ENCODE results near the gene HEPN1. TPM values are rescaled to one million over a fixed set of nuclear protein-coding genes. Genes with fewer than 3 reads are reported as not detected.

Gene HEPN1
- total and polyA plus RNA-seq, 2 donors (not counting 3 experiments of a cell fraction or from before 2014, with no cell fraction given): not detected

DNA sequence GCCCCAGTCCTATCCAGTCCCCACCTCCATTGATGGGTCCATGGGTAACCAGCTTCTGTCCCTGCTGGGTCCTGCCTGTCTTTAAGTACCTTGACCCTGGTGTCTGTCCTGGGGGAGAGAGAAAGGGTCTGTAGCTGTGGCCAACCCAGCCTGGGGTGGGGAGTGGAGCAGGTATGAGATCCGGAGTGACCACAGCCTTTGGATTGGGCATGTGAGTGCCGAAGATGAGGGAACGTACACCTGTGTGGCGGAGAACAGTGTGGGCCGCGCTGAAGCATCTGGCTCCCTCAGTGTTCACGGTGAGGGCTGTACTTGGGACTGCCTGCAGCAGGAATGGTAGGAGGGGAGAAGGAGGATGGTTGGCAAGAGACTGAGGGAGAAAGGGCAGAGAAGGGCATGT, 48.6 kb upstream of the HEPN1 start:
- DNase-seq (ENCODE audit: low read depth, low spot score): no peak
- Histone ChIP-seq H3K4me2 (ENCODE audit: insufficient read depth, low read length) (no peak overlapping the region), H3K27ac (ENCODE audit: insufficient read depth, low read depth, low read length) (no peak overlapping the region), H3K36me3 (ENCODE audit: control insufficient read depth in 2 of 2, extremely low read depth in 1 of 2, insufficient read depth in 2 of 2, low read length in 2 of 2) (no peaks in the 10 kb centered on the region), H3K4me3 (replicated peaks in 1 of 3; ENCODE audit: insufficient read depth in 1 of 3, low read depth in 1 of 3, low read length in 3 of 3) (no peak overlapping the region), H2AFZ (ENCODE audit: low read depth, low read length) (no peak overlapping the region), H4K20me1 (replicated peaks; ENCODE audit: control insufficient read depth, extremely low read depth, insufficient read depth, low read length) (no peaks in the 10 kb centered on the region), H3K79me2 (ENCODE audit: control insufficient read depth, insufficient read depth, low read length) (no peaks in the 10 kb centered on the region), H3K9me3 (replicated peaks; ENCODE audit: control insufficient read depth, insufficient read depth, low read length) (no peaks in the 10 kb centered on the region), H3K4me1 (ENCODE audit: control insufficient read depth, extremely low read depth, insufficient read depth, low read length) (peaks cover 3% of the 10 kb centered on the region), H3K9me1 (replicated peaks; ENCODE audit: control insufficient read depth, extremely low read depth, insufficient read depth, low read length) (no peaks in the 10 kb centered on the region), H3K9ac (replicated peaks; ENCODE audit: extremely low read depth, insufficient read depth, low read length) (no peak overlapping the region), H3K27me3 (ENCODE audit: control insufficient read depth in 2 of 2, insufficient read depth in 2 of 2, low read length in 2 of 2) (peaks cover 70 to 80% of the 10 kb centered on the region in 2 experiments)
- no peak for FAIRE-seq
- intact Hi-C loops (cut with micrococcal nuclease) (no loop called here), dilution Hi-C loops (cut with MboI; ENCODE audit: extremely low pct_ligation_motif_present, low sequenced_read_pairs) (no loop called here)
- CTCF ChIA-PET: interaction anchor here (1.0 to 1.5 kb wide), 4 partner anchors 11 to 226 kb away, joined by 3 to 5 read pairs (median 4); no protein-coding TSS in a partner anchor
- no TSS peak for BruUV-seq (replicated peaks)
- TF ChIP-seq, protein P1, sequence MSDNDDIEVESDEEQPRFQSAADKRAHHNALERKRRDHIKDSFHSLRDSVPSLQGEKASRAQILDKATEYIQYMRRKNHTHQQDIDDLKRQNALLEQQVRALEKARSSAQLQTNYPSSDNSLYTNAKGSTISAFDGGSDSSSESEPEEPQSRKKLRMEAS (IDR thresholded peaks at IDR 0.05; ENCODE audit: insufficient read depth, insufficient read length): no peak
- TF ChIP-seq, protein P2, sequence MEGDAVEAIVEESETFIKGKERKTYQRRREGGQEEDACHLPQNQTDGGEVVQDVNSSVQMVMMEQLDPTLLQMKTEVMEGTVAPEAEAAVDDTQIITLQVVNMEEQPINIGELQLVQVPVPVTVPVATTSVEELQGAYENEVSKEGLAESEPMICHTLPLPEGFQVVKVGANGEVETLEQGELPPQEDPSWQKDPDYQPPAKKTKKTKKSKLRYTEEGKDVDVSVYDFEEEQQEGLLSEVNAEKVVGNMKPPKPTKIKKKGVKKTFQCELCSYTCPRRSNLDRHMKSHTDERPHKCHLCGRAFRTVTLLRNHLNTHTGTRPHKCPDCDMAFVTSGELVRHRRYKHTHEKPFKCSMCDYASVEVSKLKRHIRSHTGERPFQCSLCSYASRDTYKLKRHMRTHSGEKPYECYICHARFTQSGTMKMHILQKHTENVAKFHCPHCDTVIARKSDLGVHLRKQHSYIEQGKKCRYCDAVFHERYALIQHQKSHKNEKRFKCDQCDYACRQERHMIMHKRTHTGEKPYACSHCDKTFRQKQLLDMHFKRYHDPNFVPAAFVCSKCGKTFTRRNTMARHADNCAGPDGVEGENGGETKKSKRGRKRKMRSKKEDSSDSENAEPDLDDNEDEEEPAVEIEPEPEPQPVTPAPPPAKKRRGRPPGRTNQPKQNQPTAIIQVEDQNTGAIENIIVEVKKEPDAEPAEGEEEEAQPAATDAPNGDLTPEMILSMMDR (IDR thresholded peaks at IDR 0.05; ENCODE audit: extremely low read depth in 1 of 2, insufficient read depth in 1 of 2, low read depth in 1 of 2, low read length in 2 of 2): no peak
- no peak for TF ChIP-seq FOS (IDR thresholded peaks at IDR 0.05; ENCODE audit: borderline replicate concordance, insufficient read depth, low read length)
- TF ChIP-seq JUN (IDR thresholded peaks at IDR 0.05; ENCODE audit: borderline replicate concordance, insufficient read depth, insufficient read length, low read depth): no peak
- no peak for TF ChIP-seq EZH2 (IDR thresholded peaks at IDR 0.05; ENCODE audit: borderline replicate concordance, low read depth, low read length, severe bottlenecking)
- POLR2A ChIA-PET: no interaction called here

DNA sequence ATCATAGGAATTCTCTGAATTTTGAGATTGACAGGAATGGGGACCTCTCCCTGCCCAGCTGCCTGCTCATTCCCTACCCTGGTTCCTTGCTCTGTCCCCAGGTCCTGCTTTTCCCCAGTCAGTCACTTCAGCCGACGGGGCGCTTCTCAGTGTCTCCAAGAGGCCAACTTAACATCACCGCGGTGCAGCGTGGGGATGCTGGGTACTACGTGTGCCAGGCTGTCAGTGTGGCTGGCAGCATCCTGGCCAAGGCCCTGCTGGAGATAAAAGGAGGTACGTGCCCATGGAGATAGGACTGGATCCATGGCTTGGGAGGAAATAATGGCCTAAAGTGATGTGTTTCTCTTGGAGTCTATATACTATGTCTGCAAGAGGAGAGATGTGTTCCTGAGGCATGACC, 46.8 kb upstream of the HEPN1 start:
- Histone ChIP-seq H3K4me1 (ENCODE audit: control insufficient read depth, extremely low read depth, insufficient read depth, low read length) (peaks cover 11% of the 10 kb centered on the region), H3K27ac (ENCODE audit: insufficient read depth, low read depth, low read length) (no peak overlapping the region), H3K9ac (replicated peaks; ENCODE audit: extremely low read depth, insufficient read depth, low read length) (no peak overlapping the region), H3K36me3 (ENCODE audit: control insufficient read depth in 2 of 2, extremely low read depth in 1 of 2, insufficient read depth in 2 of 2, low read length in 2 of 2) (no peaks in the 10 kb centered on the region), H3K9me3 (replicated peaks; ENCODE audit: control insufficient read depth, insufficient read depth, low read length) (no peaks in the 10 kb centered on the region), H3K4me3 (replicated peaks in 1 of 3; ENCODE audit: insufficient read depth in 1 of 3, low read depth in 1 of 3, low read length in 3 of 3) (no peak overlapping the region), H3K9me1 (replicated peaks; ENCODE audit: control insufficient read depth, extremely low read depth, insufficient read depth, low read length) (no peaks in the 10 kb centered on the region), H4K20me1 (replicated peaks; ENCODE audit: control insufficient read depth, extremely low read depth, insufficient read depth, low read length) (no peaks in the 10 kb centered on the region), H2AFZ (ENCODE audit: low read depth, low read length) (no peak overlapping the region), H3K27me3 (ENCODE audit: control insufficient read depth in 2 of 2, insufficient read depth in 2 of 2, low read length in 2 of 2) (peaks cover 54 to 62% of the 10 kb centered on the region in 2 experiments), H3K79me2 (ENCODE audit: control insufficient read depth, insufficient read depth, low read length) (no peaks in the 10 kb centered on the region), H3K4me2 (ENCODE audit: insufficient read depth, low read length) (no peak overlapping the region)
- intact Hi-C loops (cut with micrococcal nuclease) (no loop called here), dilution Hi-C loops (cut with MboI; ENCODE audit: extremely low pct_ligation_motif_present, low sequenced_read_pairs) (no loop called here)
- POLR2A ChIA-PET: no interaction called here
- TF ChIP-seq JUN (IDR thresholded peaks at IDR 0.05; ENCODE audit: borderline replicate concordance, insufficient read depth, insufficient read length, low read depth) (no peak), POLR2AphosphoS5 (IDR thresholded peaks at IDR 0.05; ENCODE audit: insufficient read depth, low read depth, low read length) (no peak), MYC (IDR thresholded peaks at IDR 0.05; ENCODE audit: low read depth, low read length) (no peak), GATA2 (IDR thresholded peaks at IDR 0.05; ENCODE audit: insufficient read depth, insufficient read length, low read depth, low read length) (no peak), FOS (IDR thresholded peaks at IDR 0.05; ENCODE audit: borderline replicate concordance, insufficient read depth, low read length) (no peak), EZH2 (IDR thresholded peaks at IDR 0.05; ENCODE audit: borderline replicate concordance, low read depth, low read length, severe bottlenecking) (peak; percentile 48)
- TF ChIP-seq, protein P1 (IDR thresholded peaks at IDR 0.05; ENCODE audit: insufficient read depth, insufficient read length): no peak
- TF ChIP-seq, protein P2 (IDR thresholded peaks at IDR 0.05; ENCODE audit: extremely low read depth in 1 of 2, insufficient read depth in 1 of 2, low read depth in 1 of 2, low read length in 2 of 2): no peak
- no peak for DNase-seq (ENCODE audit: low read depth, low spot score)
- no peak for FAIRE-seq
- CTCF ChIA-PET: interaction anchor here (1.6 kb wide), 1 partner anchor 35 kb away, joined by 4 read pairs; no protein-coding TSS in a partner anchor
- no TSS peak for BruUV-seq (replicated peaks)

Measured in endothelial cell of umbilical vein (primary cell).